Amniotic stem cell (primary cell): Measurements from ENCODE around the gene PLCH2.

Experiments
- DNase-seq: peaks from one replicate; lab custom pipeline; 2025; lab: John Stamatoyannopoulos, UW

PLCH2 gene

GRCh38 chr1:2528966-2529783 is 53.1 kb downstream of the PLCH2 start:
- no peak for DNase-seq

GRCh38 chr1:2529784-2530512 is 53.9 kb downstream of the PLCH2 start, which contains the start of gene HES5:
TSS of gene HES5 (minus strand) at chr1:2530263. CDS start at chr1:2530164, 99 bp downstream.
- no peak for DNase-seq

- DNase-seq, result no peak
Measured at GRCh38 chr1:2530513-2531361, 54.6 kb downstream of the PLCH2 start.

- no peak for DNase-seq
Measured at GRCh38 chr1:2532485-2533160, 56.5 kb downstream of the PLCH2 start.

GRCh38 chr1:2533365-2533764 is 57.3 kb downstream of the PLCH2 start:
- no peak for DNase-seq

- DNase-seq, result no peak
Measured at GRCh38 chr1:2534315-2534686, 58.2 kb downstream of the PLCH2 start.

GRCh38 chr1:2534687-2535441 is 58.8 kb downstream of the PLCH2 start:
- no peak for DNase-seq

- no peak for DNase-seq
Measured at GRCh38 chr1:2535455-2535854, 59.4 kb downstream of the PLCH2 start.

- DNase-seq, result no peak
Measured at GRCh38 chr1:2535981-2536380, 59.9 kb downstream of the PLCH2 start.

- DNase-seq, result no peak
Measured at GRCh38 chr1:2537784-2538115, 61.7 kb downstream of the PLCH2 start.

GRCh38 chr1:2538376-2538775 is 62.3 kb downstream of the PLCH2 start:
- no peak for DNase-seq

GRCh38 chr1:2538872-2539271 is 62.8 kb downstream of the PLCH2 start:
- no peak for DNase-seq

GRCh38 chr1:2539312-2539907 is 63.3 kb downstream of the PLCH2 start:
- DNase-seq, result no peak

- DNase-seq, result no peak
Measured at GRCh38 chr1:2540816-2541492, 64.9 kb downstream of the PLCH2 start.

GRCh38 chr1:2541619-2542245 is 65.6 kb downstream of the PLCH2 start:
- DNase-seq, result no peak

GRCh38 chr1:2542246-2542915 is 66.3 kb downstream of the PLCH2 start:
- no peak for DNase-seq

- DNase-seq, result no peak
Measured at GRCh38 chr1:2543543-2544092, 67.5 kb downstream of the PLCH2 start.

- DNase-seq, result no peak
Measured at GRCh38 chr1:2544093-2544874, 68.2 kb downstream of the PLCH2 start.
